Right atrium auricular region (tissue), 2 donors: Measurements from ENCODE around the gene ERBB4. TPM values are rescaled to one million over a fixed set of nuclear protein-coding genes. Genes with fewer than 3 reads are reported as not detected.
"Not testable (repeated sequence)": the region's sequence is repeated elsewhere in the genome, so short reads cannot be mapped to it uniquely, and the experiment has no call there.

ENCODE experiments used
- DNase-seq: peaks from one replicate; pipeline ENCODE4 v3.0.0-alpha.2; 2019; ENCODE audit warnings: low spot score
- H3K27ac ChIP-seq, 2 donors: fragments of 200-600 bp; sonication (generic); 1 replicate in 1 of 2; 2 replicates in 1 of 2; pipeline ENCODE4 v1.5.1; 2016 to 2019
- H3K27me3 ChIP-seq, 2 donors: fragments of 200-600 bp; sonication (generic); one replicate each; pipeline versions ENCODE4 v1.5.1 to v1.6.0; 2017 to 2019
- H3K36me3 ChIP-seq: fragments of 200-600 bp; sonication (generic); one replicate; pipeline ENCODE4 v1.5.1; 2016
- H3K4me1 ChIP-seq, 2 donors: fragments of 200-600 bp; sonication (generic); one replicate each; pipeline versions ENCODE4 v1.5.1 to v1.6.0; 2017 to 2019
- H3K4me3 ChIP-seq, 2 donors: fragments of 200-600 bp; sonication (generic); 1 replicate in 1 of 2; 2 replicates in 1 of 2; pipeline ENCODE4 v1.5.1; 2017 to 2019; ENCODE audit warnings: mild to moderate bottlenecking in 1 of 2, moderate library complexity in 1 of 2
- H3K9me3 ChIP-seq, 2 donors: fragments of 200-600 bp; sonication (generic); one replicate each; pipeline ENCODE4 v1.5.1; 2019
- CTCF ChIP-seq, 2 donors: fragments of 200-600 bp; sonication (generic); IDR thresholded peaks; one replicate each; pipeline ENCODE4 v1.5.1; 2019; ENCODE audit warnings: antibody characterized with exemption in 2 of 2
- total RNA-seq, 2 donors: library from RNA; depleted of rRNA; stranded (reverse); fragments of >200 nt; gene quantifications; one replicate each; pipeline ENCODE4 v1.1.0, GENCODE V29; 2016

The ERBB4 gene
- total RNA-seq, 2 donors from 2014 or later: 12.4 to 22.4 TPM

- H3K27me3 ChIP-seq: no peaks in the 10 kb centered on the region
- H3K4me3 ChIP-seq: no peak overlapping the region
- no peak for DNase-seq
- H3K4me1 ChIP-seq: no peaks in the 10 kb centered on the region
- H3K9me3 ChIP-seq: no peaks in the 10 kb centered on the region
- H3K27ac ChIP-seq: no peak overlapping the region
- TF ChIP-seq CTCF (IDR thresholded peaks at IDR 0.05): no peak
- no peaks in the 10 kb centered on the region for H3K36me3 ChIP-seq
Measured at GRCh38 chr2:212114489-212114888, 424.1 kb downstream of the ERBB4 start.

- TF ChIP-seq CTCF (IDR thresholded peaks at IDR 0.05): no peak
- Histone ChIP-seq H3K27me3 (no peaks in the 10 kb centered on the region), H3K4me1 (no peaks in the 10 kb centered on the region), H3K9me3 (no peaks in the 10 kb centered on the region), H3K36me3 (no peaks in the 10 kb centered on the region), H3K27ac (no peak overlapping the region), H3K4me3 (no peak overlapping the region)
- DNase-seq: no peak
Measured at GRCh38 chr2:212112401-212112800, 426.2 kb downstream of the ERBB4 start.

- H3K36me3 ChIP-seq: no peaks in the 10 kb centered on the region
- H3K4me3 ChIP-seq: no peak overlapping the region
- H3K27ac ChIP-seq: no peak overlapping the region
- H3K9me3 ChIP-seq: no peaks in the 10 kb centered on the region
- H3K4me1 ChIP-seq: no peaks in the 10 kb centered on the region
- no peaks in the 10 kb centered on the region for H3K27me3 ChIP-seq
- DNase-seq: no peak
- TF ChIP-seq CTCF (IDR thresholded peaks at IDR 0.05): no peak
Measured at GRCh38 chr2:212109792-212110680, 428.6 kb downstream of the ERBB4 start.

GRCh38 chr2:212109217-212109616 is 429.4 kb downstream of the ERBB4 start:
- H3K27me3 ChIP-seq: no peaks in the 10 kb centered on the region
- H3K27ac ChIP-seq: no peak overlapping the region
- no peak overlapping the region for H3K4me3 ChIP-seq
- DNase-seq: no peak
- H3K36me3 ChIP-seq: no peaks in the 10 kb centered on the region
- H3K4me1 ChIP-seq: no peaks in the 10 kb centered on the region
- no peak for TF ChIP-seq CTCF (IDR thresholded peaks at IDR 0.05)
- no peaks in the 10 kb centered on the region for H3K9me3 ChIP-seq

- DNase-seq: no peak
- no peak for TF ChIP-seq CTCF (IDR thresholded peaks at IDR 0.05)
- Histone ChIP-seq H3K4me3 (no peak overlapping the region), H3K36me3 (no peaks in the 10 kb centered on the region), H3K4me1 (no peaks in the 10 kb centered on the region), H3K27ac (no peak overlapping the region), H3K27me3 (no peaks in the 10 kb centered on the region), H3K9me3 (no peaks in the 10 kb centered on the region)
Measured at GRCh38 chr2:212107989-212108388, 430.6 kb downstream of the ERBB4 start.

GRCh38 chr2:212107014-212107413 is 431.6 kb downstream of the ERBB4 start:
- Histone ChIP-seq H3K4me1 (no peaks in the 10 kb centered on the region), H3K4me3 (no peak overlapping the region), H3K27ac (no peak overlapping the region), H3K9me3 (no peaks in the 10 kb centered on the region), H3K36me3 (no peaks in the 10 kb centered on the region), H3K27me3 (no peaks in the 10 kb centered on the region)
- DNase-seq: no peak
- no peak for TF ChIP-seq CTCF (IDR thresholded peaks at IDR 0.05)

- H3K4me1 ChIP-seq, H3K4me3 ChIP-seq, DNase-seq, H3K9me3 ChIP-seq, H3K36me3 ChIP-seq, H3K27ac ChIP-seq, H3K27me3 ChIP-seq: not testable (repeated sequence)
Measured at GRCh38 chr2:212106536-212106935, 432.1 kb downstream of the ERBB4 start.
